Measurements from ENCODE around the gene OAS3. TPM values are rescaled to one million over a fixed set of nuclear protein-coding genes. Genes with fewer than 3 reads are reported as not detected.

Gene OAS3
- total RNA-seq, 1 experiment from 2014 or later: 25.5 TPM

- Histone ChIP-seq H3F3A (ENCODE audit: low read length, unreplicated experiment) (no peaks in the 10 kb centered on the region), H3K4me1 (ENCODE audit: insufficient read depth, low read length) (no peaks in the 10 kb centered on the region), H3K4me2 (ENCODE audit: low read length) (no peak overlapping the region), H3K4me3 (ENCODE audit: low read length) (no peak overlapping the region), H3K27me3 (ENCODE audit: low read length) (no peaks in the 10 kb centered on the region), H3K36me3 (ENCODE audit: low read depth, low read length) (no peaks in the 10 kb centered on the region; the same call in 1 of the 2 replicates), H3K9me3 (ENCODE audit: low read length) (no peaks in the 10 kb centered on the region), H3K27ac (ENCODE audit: low read length) (no peak overlapping the region), H3K9ac (ENCODE audit: low read length) (no peak overlapping the region), H3K79me2 (ENCODE audit: low read length) (no peaks in the 10 kb centered on the region), H4K20me1 (ENCODE audit: low read length) (no peaks in the 10 kb centered on the region), H2AFZ (ENCODE audit: low read length) (no peak overlapping the region), H3K9me2 (replicated peaks; ENCODE audit: low read length) (no peaks in the 10 kb centered on the region)
- CTCF ChIA-PET: no interaction called here
- no TSS peak for BruUV-seq (replicated peaks)
- intact Hi-C loops (cut with micrococcal nuclease): no loop called here
- ATAC-seq (no peak), DNase-seq (no peak)
- TF ChIP-seq CTCF (conservative IDR thresholded peaks at IDR 0.05; ENCODE audit: low read depth, low read length) (no peak), EZH2 (IDR thresholded peaks at IDR 0.05; ENCODE audit: low read length, unreplicated experiment) (no peak), EZH2phosphoT487 (IDR thresholded peaks at IDR 0.05; ENCODE audit: borderline replicate concordance, low read length) (no peak)
- POLR2A ChIA-PET (ENCODE audit: unreplicated experiment): interaction anchor here (0.6 kb wide), 1 partner anchor 48 kb away, joined by 22 read pairs; no protein-coding TSS in a partner anchor
Measured at GRCh38 chr12:112996501-112996900, 58.2 kb downstream of the OAS3 start.

GRCh38 chr12:112997506-112997905 is 59.2 kb downstream of the OAS3 start:
- Histone ChIP-seq H2AFZ (ENCODE audit: low read length) (no peak overlapping the region), H3K9ac (ENCODE audit: low read length) (no peak overlapping the region), H3K4me1 (ENCODE audit: insufficient read depth, low read length) (no peaks in the 10 kb centered on the region), H3K79me2 (ENCODE audit: low read length) (no peaks in the 10 kb centered on the region), H3K4me2 (ENCODE audit: low read length) (no peak overlapping the region), H3K27me3 (ENCODE audit: low read length) (no peaks in the 10 kb centered on the region), H3K27ac (ENCODE audit: low read length) (no peak overlapping the region), H3K4me3 (ENCODE audit: low read length) (no peak overlapping the region), H3K9me2 (replicated peaks; ENCODE audit: low read length) (no peaks in the 10 kb centered on the region), H4K20me1 (ENCODE audit: low read length) (no peaks in the 10 kb centered on the region), H3K36me3 (ENCODE audit: low read depth, low read length) (no peaks in the 10 kb centered on the region; the same call in 1 of the 2 replicates), H3K9me3 (ENCODE audit: low read length) (no peaks in the 10 kb centered on the region), H3F3A (ENCODE audit: low read length, unreplicated experiment) (no peaks in the 10 kb centered on the region)
- TF ChIP-seq CTCF (conservative IDR thresholded peaks at IDR 0.05; ENCODE audit: low read depth, low read length) (no peak), EZH2phosphoT487 (IDR thresholded peaks at IDR 0.05; ENCODE audit: borderline replicate concordance, low read length) (no peak), EZH2 (IDR thresholded peaks at IDR 0.05; ENCODE audit: low read length, unreplicated experiment) (no peak)
- DNase-seq (no peak), ATAC-seq (no peak)
- CTCF ChIA-PET: no interaction called here
- POLR2A ChIA-PET (ENCODE audit: unreplicated experiment): no interaction called here
- BruUV-seq (replicated peaks): no TSS peak
- intact Hi-C loops (cut with micrococcal nuclease): no loop called here

DNA sequence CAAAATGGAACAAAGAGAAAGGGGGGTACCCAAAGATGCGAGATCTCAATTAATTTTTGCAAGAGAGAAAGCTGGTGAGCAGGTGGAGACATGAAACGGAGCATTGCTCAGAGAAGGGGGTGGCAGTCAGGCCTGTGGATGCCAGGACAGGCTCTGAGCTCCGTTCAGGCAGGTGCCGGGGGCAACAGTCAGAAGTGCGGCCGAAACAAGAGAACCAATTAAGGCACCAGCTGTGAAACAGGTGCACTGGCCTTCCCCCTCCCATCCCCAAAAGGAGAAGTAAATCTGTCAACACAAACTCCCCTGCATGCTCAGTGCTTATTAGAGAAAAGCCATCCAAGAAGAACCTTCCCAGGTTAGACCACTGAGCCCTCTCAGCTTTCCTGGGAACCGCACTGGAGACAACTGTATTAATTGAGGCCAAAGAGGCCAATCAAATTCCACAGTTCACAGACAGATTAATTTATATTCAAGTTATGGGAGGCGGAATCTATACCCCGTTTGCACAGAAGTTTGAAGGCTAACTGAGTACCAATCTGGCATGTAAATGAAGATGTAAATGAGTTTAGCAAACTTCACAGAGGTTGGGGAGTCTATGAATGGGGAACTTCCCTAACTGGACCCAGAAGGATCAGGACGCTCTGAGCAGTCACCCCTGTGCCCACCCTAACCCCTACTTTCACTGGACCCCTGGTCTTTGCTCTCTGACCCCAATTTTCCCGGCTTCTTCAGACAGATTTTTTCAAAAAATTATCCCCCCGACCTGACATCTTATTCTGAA is 60.9 kb downstream of the OAS3 start:
- BruUV-seq (replicated peaks): TSS peak; percentile 7
- Histone ChIP-seq H3K36me3 (ENCODE audit: low read depth, low read length) (no peaks in the 10 kb centered on the region), H3K4me3 (ENCODE audit: low read length) (no peak overlapping the region), H3K9ac (ENCODE audit: low read length) (no peak overlapping the region), H2AFZ (ENCODE audit: low read length) (no peak overlapping the region), H3K79me2 (ENCODE audit: low read length) (no peaks in the 10 kb centered on the region), H3K4me1 (ENCODE audit: insufficient read depth, low read length) (no peaks in the 10 kb centered on the region), H3K27me3 (ENCODE audit: low read length) (no peaks in the 10 kb centered on the region), H3K9me3 (ENCODE audit: low read length) (no peaks in the 10 kb centered on the region), H3K27ac (ENCODE audit: low read length) (no peak overlapping the region), H3K9me2 (replicated peaks; ENCODE audit: low read length) (no peaks in the 10 kb centered on the region), H3F3A (ENCODE audit: low read length, unreplicated experiment) (no peaks in the 10 kb centered on the region), H4K20me1 (ENCODE audit: low read length) (no peaks in the 10 kb centered on the region), H3K4me2 (ENCODE audit: low read length) (no peak overlapping the region)
- ATAC-seq: no peak
- DNase-seq: no peak
- ChIA-PET POLR2A (ENCODE audit: unreplicated experiment) (no interaction called here), CTCF (no interaction called here)
- TF ChIP-seq CTCF (conservative IDR thresholded peaks at IDR 0.05; ENCODE audit: low read depth, low read length) (no peak), EZH2phosphoT487 (IDR thresholded peaks at IDR 0.05; ENCODE audit: borderline replicate concordance, low read length) (no peak), EZH2 (IDR thresholded peaks at IDR 0.05; ENCODE audit: low read length, unreplicated experiment) (no peak)
- intact Hi-C loops (cut with micrococcal nuclease): no loop called here
